ENCODE data around the gene SLC5A10. TPM values are rescaled to one million over a fixed set of nuclear protein-coding genes. Genes with fewer than 3 reads are reported as not detected.

SLC5A10 gene
- total and polyA plus RNA-seq, 4 donors, result 0.05 to 0.23 (median 0.15) TPM

GRCh38 chr17:18961634-18962493, 9.9 kb downstream of the SLC5A10 start:
- Histone ChIP-seq H3K9ac (ENCODE audit: low read depth in 1 of 2, low read length in 2 of 2) (no peak overlapping the region), H3K9me3 (ENCODE audit: control insufficient read depth in 4 of 4, low read length in 3 of 4) (no peaks in the 10 kb centered on the region), H3K4me3 (ENCODE audit: low read depth in 1 of 3, low read length in 3 of 3) (no peak overlapping the region), H3K27ac (ENCODE audit: low read depth in 1 of 2, low read length in 2 of 2) (no peak overlapping the region), H3K36me3 (ENCODE audit: control insufficient read depth in 4 of 4, insufficient read depth in 3 of 4, low read depth in 1 of 4, low read length in 3 of 4) (no peaks in the 10 kb centered on the region), H3K27me3 (ENCODE audit: control insufficient read depth in 4 of 4, insufficient read depth in 4 of 4, low read length in 3 of 4) (no peaks in the 10 kb centered on the region), H3K4me1 (ENCODE audit: control insufficient read depth in 4 of 4, insufficient read depth in 4 of 4, low read length in 3 of 4) (peaks cover 0 to 13% (median 6%) of the 10 kb centered on the region in 4 donors)
- 84% methylated on average over 16 of the region's 16 CpGs for WGBS
- no peak for TF ChIP-seq ZBTB33 (IDR thresholded peaks at IDR 0.05)
- no peak for TF ChIP-seq HNF4G (IDR thresholded peaks at IDR 0.05)
- no peak for TF ChIP-seq RXRA (IDR thresholded peaks at IDR 0.05)
- no peak for DNase-seq (ENCODE audit: low spot score)

DNA sequence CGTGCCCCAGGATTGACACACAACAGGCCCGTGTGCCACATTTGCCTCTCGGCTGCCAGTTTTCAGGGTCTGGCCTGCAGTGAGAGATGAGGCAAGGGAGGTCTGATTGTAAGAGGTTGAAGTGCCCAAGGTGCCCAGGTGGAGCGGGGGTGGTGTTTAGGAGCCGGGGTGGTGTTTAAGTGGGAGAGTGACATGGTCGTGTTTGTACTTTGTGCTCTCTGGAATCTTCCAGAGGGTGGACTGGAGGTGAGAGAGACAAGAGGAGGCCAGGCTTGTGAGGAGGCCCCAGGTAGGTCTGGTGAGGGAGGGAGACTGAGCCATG, 10.5 kb downstream of the SLC5A10 start:
- Histone ChIP-seq H3K27ac (ENCODE audit: low read depth in 1 of 2, low read length in 2 of 2) (no peak overlapping the region), H3K9me3 (ENCODE audit: control insufficient read depth in 4 of 4, low read length in 3 of 4) (no peaks in the 10 kb centered on the region), H3K9ac (ENCODE audit: low read depth in 1 of 2, low read length in 2 of 2) (no peak overlapping the region), H3K27me3 (ENCODE audit: control insufficient read depth in 4 of 4, insufficient read depth in 4 of 4, low read length in 3 of 4) (no peaks in the 10 kb centered on the region), H3K4me3 (ENCODE audit: low read depth in 1 of 3, low read length in 3 of 3) (no peak overlapping the region), H3K36me3 (ENCODE audit: control insufficient read depth in 4 of 4, insufficient read depth in 3 of 4, low read depth in 1 of 4, low read length in 3 of 4) (no peaks in the 10 kb centered on the region), H3K4me1 (ENCODE audit: control insufficient read depth in 4 of 4, insufficient read depth in 4 of 4, low read length in 3 of 4) (peaks cover 0 to 16% (median 8%) of the 10 kb centered on the region in 4 donors)
- 62% methylated on average over 6 of the region's 6 CpGs for WGBS
- no peak for TF ChIP-seq EGR1 (IDR thresholded peaks at IDR 0.05; ENCODE audit: low read depth in 2 of 2)
- TF ChIP-seq, protein P1, sequence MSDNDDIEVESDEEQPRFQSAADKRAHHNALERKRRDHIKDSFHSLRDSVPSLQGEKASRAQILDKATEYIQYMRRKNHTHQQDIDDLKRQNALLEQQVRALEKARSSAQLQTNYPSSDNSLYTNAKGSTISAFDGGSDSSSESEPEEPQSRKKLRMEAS (IDR thresholded peaks at IDR 0.05), result no peak
- TF ChIP-seq FOXA1 (IDR thresholded peaks at IDR 0.05), result no peak
- no peak for TF ChIP-seq RAD21 (IDR thresholded peaks at IDR 0.05)
- no peak for TF ChIP-seq JUND (IDR thresholded peaks at IDR 0.05)
- no peak for TF ChIP-seq NR2F2 (IDR thresholded peaks at IDR 0.05)
- TF ChIP-seq ZBTB33 (IDR thresholded peaks at IDR 0.05), result no peak
- no peak for TF ChIP-seq ATF3 (IDR thresholded peaks at IDR 0.05)
- no peak for TF ChIP-seq HNF4G (IDR thresholded peaks at IDR 0.05)
- no peak for TF ChIP-seq RXRA (IDR thresholded peaks at IDR 0.05)
- no peak for TF ChIP-seq REST (IDR thresholded peaks at IDR 0.05)
- TF ChIP-seq HNF4A (conservative IDR thresholded peaks at IDR 0.05), result no peak
- TF ChIP-seq TAF1 (conservative IDR thresholded peaks at IDR 0.05), result no peak
- no peak for TF ChIP-seq YY1 (IDR thresholded peaks at IDR 0.05)
- no peak for TF ChIP-seq FOXA2 (IDR thresholded peaks at IDR 0.05)
- no peak for TF ChIP-seq CTCF (IDR thresholded peaks at IDR 0.05; ENCODE audit: low read depth, low read length, missing input control)
- no peak for TF ChIP-seq GABPA (IDR thresholded peaks at IDR 0.05 in 1 of 2, conservative IDR thresholded peaks at IDR 0.05 in 1 of 2)
- no peak for TF ChIP-seq SP1 (IDR thresholded peaks at IDR 0.05)
- no peak for DNase-seq (ENCODE audit: low spot score)

All from liver (tissue), 9 donors.